KG1 (cell line): ENCODE data around the gene RAX2.

Experiments used
- DNase-seq: peaks from one replicate; lab custom pipeline; 2025; lab: John Stamatoyannopoulos, UW

RAX2 gene

DNA sequence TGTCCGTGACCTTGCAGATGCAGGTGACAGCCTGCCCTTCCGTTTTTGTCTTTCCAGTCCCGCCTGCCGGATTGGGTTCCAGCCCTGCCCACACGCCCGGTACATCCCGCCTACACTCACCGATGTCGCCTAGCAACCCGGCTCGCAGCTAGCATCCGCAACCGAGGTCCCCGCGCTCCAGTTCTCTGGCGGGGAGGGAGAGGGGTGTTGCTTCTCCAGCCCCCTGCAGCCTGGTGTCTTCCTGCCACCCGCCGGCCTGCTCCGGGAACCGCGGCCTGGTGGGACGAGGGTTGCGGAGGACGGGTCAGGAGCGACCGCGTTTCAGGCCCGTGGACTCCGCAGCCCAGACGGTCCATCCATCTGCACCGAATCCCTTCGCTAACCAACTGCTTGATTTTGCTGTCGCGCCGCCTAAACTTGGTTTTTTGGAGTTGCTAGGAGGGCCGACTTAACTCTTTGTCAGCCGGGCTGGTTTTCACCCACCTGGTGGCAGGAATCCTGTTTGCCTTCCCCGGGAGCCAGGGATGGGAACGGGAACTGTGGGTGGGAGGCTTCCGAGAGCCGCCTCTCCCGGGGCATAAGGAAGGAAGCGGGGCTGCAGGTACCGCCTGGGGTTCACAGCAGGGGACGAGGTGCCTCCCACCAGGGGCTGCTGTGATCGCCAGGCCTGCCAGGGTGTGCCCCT, 29.5 kb upstream of the RAX2 start:
- DNase-seq, result no peak

DNA sequence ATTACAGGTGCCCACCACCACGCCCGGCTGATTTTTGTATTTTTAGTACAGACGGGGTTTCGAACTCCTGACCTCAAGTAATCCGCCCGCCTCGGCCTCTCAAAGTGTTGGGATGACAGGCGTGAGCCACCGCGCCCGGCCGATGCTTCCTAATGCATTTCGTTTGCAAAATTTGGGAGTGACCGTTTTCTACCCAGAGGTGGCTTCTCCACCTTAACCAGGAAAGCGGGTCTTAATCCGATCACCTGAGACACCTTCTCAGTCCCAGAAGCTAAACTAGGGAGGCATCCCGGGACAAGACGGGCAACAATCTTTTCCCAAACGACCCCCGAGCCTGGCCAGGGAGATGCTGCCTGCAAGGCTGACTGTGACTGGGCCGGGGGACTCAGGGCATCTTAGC, 29.0 kb upstream of the RAX2 start:
- no peak for DNase-seq

GRCh38 chr19:3798137-3798536, 26.1 kb upstream of the RAX2 start:
- peak; percentile 30 for DNase-seq

DNA sequence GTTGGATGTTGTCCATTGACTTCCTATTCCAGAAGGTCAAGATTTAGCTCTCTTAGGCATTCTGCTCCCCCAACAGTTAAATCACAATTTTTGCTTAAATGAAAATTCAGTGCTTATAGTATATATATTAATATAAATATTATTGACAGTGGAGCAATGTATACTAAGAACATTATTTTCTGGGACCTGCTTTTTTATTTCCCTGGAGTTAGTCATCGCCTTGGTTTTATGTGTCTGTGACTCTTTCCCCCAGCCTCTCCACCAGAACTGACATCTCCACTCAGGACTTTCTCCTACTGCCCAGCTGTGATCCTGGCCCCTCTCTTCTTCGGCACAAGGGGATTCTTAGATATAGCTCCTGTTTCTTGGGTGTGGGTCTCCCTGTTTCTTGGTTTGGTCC, 24.3 kb upstream of the RAX2 start:
- DNase-seq, result no peak

DNA sequence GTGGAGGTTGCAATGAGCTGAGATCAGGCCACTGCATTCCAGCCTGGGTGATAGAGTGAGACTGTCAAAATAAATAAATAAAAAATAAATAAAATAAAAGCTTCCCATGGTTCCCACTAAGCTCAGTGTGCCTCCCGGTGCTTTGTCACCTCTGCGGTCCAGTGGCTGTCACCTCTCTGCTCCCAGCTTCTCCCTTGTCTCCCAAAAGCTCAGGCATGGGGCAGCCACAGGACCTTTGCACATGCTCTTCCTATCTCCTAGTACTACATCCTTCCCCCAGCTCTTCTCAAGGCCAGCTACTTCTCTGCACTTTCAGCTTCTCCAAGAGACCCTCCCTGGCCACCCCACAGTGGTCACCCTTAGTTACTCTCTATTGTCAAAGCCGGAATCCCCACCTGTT, 21.8 kb upstream of the RAX2 start:
- DNase-seq, result no peak

GRCh38 chr19:3792114-3792513, 20.1 kb upstream of the RAX2 start:
- DNase-seq, result no peak

- DNase-seq, result no peak
These were observed 18.9 kb upstream of the RAX2 start for GRCh38 chr19:3790941-3791340.

DNA sequence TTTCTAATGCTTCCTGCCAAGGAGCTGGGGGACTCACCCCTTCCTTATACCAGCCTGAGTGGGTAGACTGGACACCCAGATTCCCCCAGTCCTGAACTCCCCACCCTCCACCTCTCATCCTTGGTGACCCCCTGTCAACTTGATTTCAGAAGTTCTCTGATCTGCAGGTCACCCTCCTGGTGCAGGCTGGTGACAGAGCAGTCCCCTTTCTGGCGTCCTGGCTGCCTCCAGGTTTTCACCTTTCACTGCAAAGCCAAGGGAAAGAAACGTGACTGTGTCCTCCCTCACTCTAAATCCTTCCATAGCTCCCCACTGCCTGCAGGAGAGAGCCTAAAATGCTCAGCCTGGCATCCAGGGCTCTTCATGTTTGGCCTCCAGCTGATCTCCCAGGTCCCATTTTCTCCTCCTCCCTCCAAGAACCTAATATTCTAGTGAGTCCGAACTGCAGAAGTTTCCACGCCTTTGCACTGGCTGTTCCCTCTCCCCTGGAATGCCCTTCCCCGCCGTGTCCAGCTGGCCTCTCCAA, 18.2 kb upstream of the RAX2 start:
- DNase-seq, result no peak

DNA sequence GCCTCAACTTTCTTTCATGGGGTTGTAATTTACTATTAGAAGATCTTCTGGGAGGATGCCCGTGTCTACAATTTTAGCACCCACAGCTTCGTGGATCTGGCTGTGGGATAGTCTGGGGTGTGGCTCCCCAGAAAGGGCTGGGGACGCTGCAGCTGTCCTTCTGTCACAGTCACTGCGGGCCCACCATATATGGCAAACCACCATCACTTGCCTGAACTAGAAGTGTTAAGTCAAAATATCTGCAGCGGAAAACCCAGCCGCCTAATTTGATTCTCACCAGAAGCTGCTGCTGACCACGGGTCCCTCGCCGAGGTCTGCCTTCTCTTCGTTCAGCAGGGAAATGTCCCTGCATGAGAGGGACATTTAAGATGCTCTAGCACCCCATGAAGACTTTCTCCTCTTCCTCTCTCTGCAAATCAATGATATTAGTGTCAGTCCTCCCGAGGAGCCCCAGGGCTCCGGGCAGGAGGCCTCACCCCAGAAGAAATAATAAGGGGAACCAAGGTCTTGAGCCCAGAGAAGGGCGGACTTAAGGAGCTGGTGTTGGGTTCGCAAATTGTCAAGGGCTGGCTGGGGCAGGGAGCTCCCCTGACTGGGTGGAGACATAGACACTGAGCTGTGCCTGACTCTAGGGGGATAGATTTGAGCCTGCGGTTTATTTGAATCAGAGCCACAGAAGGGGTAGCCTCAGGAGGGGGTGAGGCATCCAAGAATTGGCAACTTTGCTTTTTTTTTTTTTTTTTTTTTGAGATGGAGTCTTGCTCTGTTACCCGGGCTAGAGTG, 17.2 kb upstream of the RAX2 start:
- DNase-seq, result no peak

DNA sequence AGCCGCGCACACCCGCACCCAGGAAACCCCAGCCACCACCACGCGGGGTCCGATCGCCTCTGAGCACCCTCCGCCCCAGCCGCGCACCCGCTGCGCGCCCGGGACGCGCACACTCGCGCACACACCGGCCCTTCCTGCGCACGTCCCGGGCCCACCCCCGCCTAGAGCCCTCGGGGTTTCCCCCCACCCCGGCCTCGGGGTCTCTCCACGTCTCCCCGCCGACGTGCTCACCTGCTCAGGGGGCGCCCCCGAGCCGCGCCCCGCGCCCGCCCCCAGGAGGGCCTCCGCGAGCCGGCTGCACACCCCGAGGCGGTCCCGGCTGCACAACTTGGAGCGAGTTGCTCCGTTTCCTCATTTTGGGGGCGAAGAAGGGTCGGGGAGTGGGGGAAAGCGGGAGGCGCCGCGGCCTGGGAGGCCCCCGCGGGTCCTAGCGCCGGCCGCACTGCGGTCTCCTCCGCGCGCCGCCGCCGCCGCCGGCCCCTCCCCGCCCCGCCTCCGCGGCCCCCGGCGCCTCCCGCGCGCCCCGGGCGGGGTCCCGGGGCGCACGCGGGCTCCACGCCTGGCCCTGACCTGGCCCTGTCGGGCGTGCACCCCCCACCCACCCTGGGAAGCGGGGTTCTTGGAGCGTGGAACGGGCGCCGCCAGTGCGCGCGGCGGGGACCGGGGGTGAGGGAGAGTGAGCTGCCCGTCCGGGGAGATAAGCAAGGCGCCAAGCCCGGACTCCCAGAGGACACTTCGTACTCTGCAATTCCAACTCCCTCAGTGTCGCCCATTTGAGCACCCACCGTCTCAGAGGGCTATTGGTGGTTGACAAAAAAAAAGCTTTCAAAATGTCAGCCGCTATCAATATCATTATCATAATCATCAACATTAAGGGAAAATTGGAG, 14.2 kb upstream of the RAX2 start, which contains the start of gene MATK:
Gene MATK, minus strand, starts transcription at position 444 of the 887 bp plus-strand sequence. CDS start 1,246 bp downstream, outside the sequence.
- DNase-seq, result peak; percentile 41

DNA sequence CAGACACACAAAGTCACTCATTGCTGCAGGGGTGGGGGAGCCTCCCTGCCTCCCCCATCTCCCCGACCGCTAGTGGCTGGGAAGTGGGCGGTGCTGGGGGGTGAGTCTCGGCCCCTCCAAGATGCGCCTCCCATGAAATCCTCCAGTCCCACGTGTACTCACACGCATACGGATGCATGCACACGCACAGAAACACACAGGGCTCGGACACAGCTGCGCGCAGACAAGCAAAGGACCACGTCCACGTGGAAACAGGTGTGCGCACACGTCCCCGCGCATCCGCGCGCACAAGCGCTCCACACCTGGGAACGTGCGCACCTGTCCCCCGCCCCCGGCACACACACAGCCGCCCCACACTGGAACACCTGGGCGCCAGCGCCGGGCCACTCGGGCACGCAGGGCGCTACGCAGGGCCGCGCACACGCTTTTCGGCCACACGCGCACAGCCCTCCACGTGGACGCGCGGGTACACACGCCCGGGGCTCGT, 13.5 kb upstream of the RAX2 start:
- DNase-seq, result no peak

GRCh38 chr19:3784607-3785450, 12.8 kb upstream of the RAX2 start:
- no peak for DNase-seq

DNA sequence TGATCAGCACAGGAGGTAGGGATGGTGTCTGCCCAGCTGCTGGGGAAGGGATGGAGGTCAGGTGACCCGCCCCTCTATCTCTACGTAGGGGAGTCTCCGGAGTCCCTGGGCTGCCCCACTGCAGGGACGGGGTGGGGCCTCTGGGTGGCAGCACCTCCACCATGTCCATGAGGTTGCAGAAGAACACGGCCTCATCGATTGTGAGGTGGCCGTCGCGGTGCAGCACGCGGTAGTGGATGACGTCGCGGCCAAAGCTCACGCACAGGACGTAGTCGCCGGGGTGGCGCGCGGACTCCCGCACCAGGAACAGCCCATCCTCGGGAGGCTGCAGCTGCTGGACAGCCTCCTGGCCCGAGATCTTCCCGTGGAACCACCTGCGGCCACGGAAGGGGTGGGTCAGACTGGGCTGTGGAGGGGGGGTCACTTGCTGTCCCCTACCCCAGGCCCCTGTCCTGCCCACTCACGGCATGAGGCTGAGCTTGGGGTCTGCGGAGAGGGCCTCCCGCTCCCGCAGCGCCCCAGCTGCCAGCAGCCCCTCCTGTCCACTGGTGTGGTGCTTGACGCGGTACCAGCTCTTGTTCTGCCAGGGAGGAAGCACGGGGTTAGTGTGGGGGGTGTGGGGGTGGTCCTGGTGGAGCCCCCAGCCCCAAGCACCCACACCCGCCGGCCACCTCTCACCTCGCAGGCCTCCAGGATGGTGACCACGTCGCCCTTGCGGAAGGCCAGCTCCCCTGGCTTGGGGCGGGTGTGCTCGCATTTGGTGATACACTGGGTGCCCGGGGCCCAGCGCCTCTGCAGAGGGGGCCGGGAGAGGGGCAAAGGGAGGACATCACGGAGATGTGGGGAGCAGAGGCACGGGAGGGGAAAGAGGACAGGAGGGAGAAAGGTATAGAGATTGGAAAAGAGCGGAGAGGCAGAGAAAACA, 11.9 kb upstream of the RAX2 start:
- DNase-seq, result no peak

GRCh38 chr19:3782903-3783302, 10.9 kb upstream of the RAX2 start:
- DNase-seq, result no peak

DNA sequence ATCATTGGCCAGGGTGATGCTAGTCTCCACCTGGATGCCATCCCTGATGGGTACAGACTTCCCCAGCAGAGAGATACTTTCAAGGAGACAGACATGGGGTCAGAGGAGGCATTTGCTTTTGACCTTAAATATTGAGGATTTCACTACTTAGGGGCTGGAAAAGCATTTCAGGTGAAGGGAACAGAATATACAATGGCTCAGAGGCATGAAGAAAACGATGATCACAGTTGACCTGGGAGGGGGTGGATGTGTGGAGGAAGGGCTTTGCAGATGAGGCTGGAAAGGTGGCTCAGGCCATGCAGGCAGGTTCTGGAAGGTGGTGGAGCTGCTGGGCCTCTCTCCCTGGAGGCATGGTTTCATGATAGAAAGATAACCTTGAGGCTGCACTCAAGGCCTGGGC, 10.3 kb upstream of the RAX2 start:
- DNase-seq, result no peak

DNA sequence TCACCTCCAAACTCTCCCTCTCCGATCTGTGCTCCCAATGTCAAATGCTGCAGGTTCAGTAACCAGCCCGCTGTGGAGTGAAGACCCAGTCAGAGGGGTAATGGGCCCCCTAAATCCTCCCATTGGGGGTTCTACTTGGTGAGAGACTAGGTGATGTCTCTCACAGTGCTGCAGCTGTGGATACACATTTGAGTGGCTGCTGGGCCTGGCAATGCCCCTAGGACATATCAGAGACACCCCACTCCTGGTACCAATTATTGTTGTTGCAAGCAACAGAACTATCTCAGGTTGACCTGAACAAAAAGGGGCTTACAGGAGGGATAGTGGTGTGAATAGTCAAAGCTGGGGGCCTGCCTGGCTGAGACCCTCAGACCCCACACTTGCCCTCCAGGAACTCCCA, 9.6 kb upstream of the RAX2 start:
- DNase-seq, result no peak

- no peak for DNase-seq
These were observed 8.8 kb upstream of the RAX2 start for GRCh38 chr19:3780786-3781304.

DNA sequence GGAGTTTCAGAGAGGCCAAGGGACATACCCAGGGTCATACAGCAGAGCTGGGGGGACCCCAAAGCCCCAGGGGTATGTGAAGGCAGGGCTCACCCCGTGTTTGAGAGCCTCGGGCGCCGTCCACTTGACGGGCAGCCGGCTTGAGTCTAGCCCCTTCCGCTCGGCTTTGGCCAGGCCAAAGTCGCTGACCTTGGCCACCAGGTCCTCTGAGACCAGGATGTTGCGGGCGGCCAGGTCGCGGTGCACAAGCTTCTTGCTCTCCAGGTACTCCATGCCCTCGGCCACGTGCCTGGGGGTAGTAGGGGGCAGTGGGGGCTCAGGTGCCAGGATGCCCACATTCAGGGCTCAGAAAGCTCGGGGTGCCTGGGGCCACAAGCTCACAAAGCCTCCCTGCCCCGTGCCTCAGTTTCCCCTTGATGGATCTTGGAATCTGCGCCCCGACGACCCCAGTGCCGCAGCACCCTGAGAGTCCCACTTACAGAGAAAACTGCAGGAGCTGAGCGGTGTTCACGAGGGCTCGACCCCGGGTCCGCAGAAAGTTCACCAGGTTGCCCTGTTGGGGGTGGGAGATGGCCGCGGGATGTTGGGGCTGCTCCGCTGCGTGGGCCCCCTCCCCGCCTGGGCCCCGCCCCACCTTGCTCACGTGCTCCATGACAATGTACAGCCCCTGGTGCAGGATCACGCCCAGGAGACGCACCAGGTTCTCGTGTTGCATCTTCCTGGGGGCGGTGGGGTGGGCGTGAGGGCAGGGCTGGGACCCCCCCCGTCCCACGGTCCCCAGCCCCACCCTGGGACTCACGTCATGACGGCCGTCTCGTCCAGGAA, 7.1 kb upstream of the RAX2 start:
- no peak for DNase-seq
